ENCODE results near the gene SHC2. TPM values are rescaled to one million over a fixed set of nuclear protein-coding genes. Genes with fewer than 3 reads are reported as not detected.

SHC2 gene
- total and polyA plus RNA-seq, 7 donors, result 2.2 to 9.7 (median 4.5) TPM

DNA sequence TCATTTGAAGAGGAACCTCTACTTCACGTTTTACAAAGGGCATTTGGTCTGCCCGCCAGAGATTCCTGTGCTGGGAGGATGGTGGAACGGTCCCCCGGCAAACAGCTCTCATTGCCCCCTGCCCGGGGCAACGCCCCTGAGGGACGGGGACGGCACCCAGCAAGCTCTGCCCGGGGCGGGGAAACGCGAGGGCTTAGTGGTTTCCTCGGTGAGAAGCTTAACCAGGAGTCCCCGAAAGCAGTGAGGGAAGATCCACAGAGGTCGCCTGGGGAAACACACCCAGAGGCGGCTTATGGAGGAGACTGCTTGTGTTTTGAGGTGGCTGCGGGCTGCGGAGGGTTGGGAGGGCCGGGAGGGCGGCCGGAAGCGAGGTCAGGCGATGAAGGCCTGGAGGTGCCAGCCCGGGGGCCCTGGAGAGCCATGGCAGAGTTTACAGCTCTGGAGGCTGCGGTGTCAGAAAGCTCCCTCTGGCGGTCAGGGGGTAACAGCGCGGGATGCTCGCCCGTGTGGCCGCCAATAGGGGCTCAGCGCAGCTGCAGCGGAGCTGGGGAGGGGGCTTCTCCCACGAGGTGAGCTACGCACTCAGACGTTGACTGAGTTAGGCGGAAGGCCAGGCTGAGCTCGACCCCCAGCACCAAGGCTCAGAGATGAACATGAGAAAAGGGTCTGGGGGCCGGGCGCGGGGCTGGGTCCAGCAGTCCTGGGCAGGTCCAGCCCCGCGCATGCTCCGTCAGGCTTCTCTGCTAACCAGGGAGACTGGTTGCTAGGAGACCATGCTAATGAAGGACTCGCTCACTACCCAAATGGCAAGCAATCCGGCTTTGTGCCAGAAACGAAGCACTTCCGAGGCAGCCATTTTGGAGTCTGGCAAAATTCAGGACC, 45.8 kb upstream of the SHC2 start:
- 4 to 5% (median 5%) methylated on average over 47 to 48 of the region's 48 CpGs for WGBS, 3 donors
- Histone ChIP-seq H3K4me3 (peak overlapping the region; percentile 100), H3K27ac (peak overlapping the region; percentile 97), H3K9me3 (no peaks in the 10 kb centered on the region), H3K27me3 (ENCODE audit: insufficient read depth in 3 of 3, low read length in 2 of 3) (no peaks in the 10 kb centered on the region), H3K36me3 (ENCODE audit: insufficient read depth in 1 of 2, low read depth in 1 of 2) (peaks cover 0 to 7% of the 10 kb centered on the region in 2 donors), H3K4me1 (peaks cover 14% of the 10 kb centered on the region)
- DNase-seq (peak; percentile 97 to 98), ATAC-seq (peak; percentile 89 to 92 (median 91))
- intact Hi-C loops (cut with DNase I), result no loop called here
- TF ChIP-seq, protein P1, sequence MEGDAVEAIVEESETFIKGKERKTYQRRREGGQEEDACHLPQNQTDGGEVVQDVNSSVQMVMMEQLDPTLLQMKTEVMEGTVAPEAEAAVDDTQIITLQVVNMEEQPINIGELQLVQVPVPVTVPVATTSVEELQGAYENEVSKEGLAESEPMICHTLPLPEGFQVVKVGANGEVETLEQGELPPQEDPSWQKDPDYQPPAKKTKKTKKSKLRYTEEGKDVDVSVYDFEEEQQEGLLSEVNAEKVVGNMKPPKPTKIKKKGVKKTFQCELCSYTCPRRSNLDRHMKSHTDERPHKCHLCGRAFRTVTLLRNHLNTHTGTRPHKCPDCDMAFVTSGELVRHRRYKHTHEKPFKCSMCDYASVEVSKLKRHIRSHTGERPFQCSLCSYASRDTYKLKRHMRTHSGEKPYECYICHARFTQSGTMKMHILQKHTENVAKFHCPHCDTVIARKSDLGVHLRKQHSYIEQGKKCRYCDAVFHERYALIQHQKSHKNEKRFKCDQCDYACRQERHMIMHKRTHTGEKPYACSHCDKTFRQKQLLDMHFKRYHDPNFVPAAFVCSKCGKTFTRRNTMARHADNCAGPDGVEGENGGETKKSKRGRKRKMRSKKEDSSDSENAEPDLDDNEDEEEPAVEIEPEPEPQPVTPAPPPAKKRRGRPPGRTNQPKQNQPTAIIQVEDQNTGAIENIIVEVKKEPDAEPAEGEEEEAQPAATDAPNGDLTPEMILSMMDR (IDR thresholded peaks at IDR 0.05), result peak; percentile 84

DNA sequence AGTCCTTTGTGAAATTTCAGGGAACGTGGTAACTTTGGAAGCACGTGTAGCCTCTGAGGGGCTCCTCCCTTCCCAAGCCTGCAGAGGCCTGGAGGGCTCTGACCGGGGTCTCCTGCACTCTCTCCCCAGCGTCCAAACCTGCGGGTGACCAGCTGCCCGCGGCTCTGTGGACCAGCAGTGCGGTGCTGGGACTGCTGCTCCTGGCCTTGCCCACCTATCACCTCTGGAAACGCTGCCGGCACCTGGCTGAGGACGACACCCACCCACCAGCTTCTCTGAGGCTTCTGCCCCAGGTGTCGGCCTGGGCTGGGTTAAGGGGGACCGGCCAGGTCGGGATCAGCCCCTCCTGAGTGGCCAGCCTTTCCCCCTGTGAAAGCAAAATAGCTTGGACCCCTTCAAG, 43.8 kb upstream of the SHC2 start:
- no peak overlapping the region for H3K4me3 ChIP-seq
- no peak overlapping the region for H3K27ac ChIP-seq
- H3K9me3 ChIP-seq, result no peaks in the 10 kb centered on the region
- WGBS, 3 donors, result 84 to 88% (median 86%) methylated on average over 14 of the region's 14 CpGs
- peaks cover 14% of the 10 kb centered on the region for H3K4me1 ChIP-seq
- ATAC-seq (no peak), DNase-seq (peak in 1 of 2 donors; percentile 10)
- H3K27me3 ChIP-seq (ENCODE audit: insufficient read depth in 3 of 3, low read length in 2 of 3), result peaks cover 0 to 2% (median 0%) of the 10 kb centered on the region in 3 donors
- peaks cover 0 to 5% of the 10 kb centered on the region in 2 donors for H3K36me3 ChIP-seq (ENCODE audit: insufficient read depth in 1 of 2, low read depth in 1 of 2)
- intact Hi-C loops (cut with DNase I), result no loop called here
- TF ChIP-seq, protein P1 (IDR thresholded peaks at IDR 0.05), result no peak

DNA sequence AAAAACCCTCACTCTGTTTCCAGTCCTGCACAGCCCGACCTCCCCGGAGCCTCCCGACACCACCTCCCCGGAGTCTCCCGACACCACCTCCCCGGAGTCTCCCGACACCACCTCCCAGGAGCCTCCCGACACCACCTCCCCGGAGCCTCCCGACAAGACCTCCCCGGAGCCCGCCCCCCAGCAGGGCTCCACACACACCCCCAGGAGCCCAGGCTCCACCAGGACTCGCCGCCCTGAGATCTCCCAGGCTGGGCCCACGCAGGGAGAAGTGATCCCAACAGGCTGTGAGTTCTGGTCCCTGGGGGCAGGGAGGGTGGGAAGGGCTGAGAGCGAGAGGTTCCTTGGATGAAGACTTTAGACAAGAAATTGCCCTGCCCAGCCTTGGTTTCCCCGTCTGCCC, 40.8 kb upstream of the SHC2 start:
- intact Hi-C loops (cut with DNase I), result no loop called here
- H3K36me3 ChIP-seq (ENCODE audit: insufficient read depth in 1 of 2, low read depth in 1 of 2), result no peaks in the 10 kb centered on the region
- TF ChIP-seq, protein P1 (IDR thresholded peaks at IDR 0.05), result no peak
- no peak for ATAC-seq
- H3K9me3 ChIP-seq, result no peaks in the 10 kb centered on the region
- DNase-seq, result peak; percentile 4 to 23
- peaks cover 0 to 18% (median 14%) of the 10 kb centered on the region in 3 donors for H3K27me3 ChIP-seq (ENCODE audit: insufficient read depth in 3 of 3, low read length in 2 of 3)
- no peak overlapping the region for H3K27ac ChIP-seq
- H3K4me1 ChIP-seq, result peaks cover 4% of the 10 kb centered on the region
- 78 to 81% (median 80%) methylated on average over 17 of the region's 17 CpGs for WGBS, 3 donors
- H3K4me3 ChIP-seq, result no peak overlapping the region

DNA sequence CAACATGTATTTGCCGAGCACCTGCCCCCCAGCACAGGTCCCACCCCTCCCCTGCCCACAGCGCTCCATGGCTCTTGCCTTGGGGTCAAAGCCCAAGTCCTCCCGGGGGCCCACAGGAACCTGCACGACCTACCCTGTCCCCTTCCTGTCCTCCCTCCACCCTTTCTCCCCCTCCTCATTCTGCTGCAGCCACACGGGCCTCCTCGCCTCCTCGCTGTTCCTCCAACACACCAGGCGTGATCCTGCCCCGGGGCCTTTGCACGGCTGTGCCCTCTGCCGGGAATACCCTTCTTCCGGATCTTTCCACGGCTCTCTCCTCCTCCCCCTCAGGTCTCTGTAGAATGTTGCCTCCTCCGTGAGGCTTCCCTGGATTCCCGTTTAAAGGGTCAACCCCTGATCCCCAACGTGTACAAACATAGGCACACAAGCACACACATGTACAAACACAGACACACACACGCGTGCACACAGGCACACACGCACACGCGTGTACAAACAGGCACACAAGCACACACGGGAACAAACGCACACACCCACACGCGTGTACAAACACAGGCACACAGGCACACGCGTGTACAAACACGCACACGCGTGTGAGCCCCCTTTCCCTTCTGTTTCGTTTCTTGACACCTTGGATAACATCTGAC, 38.3 kb upstream of the SHC2 start:
- TF ChIP-seq, protein P1 (IDR thresholded peaks at IDR 0.05), result no peak
- intact Hi-C loops (cut with DNase I), result no loop called here
- ATAC-seq, result no peak
- peak in 1 of 2 donors; percentile 5 for DNase-seq
- H3K36me3 ChIP-seq (ENCODE audit: insufficient read depth in 1 of 2, low read depth in 1 of 2), result no peaks in the 10 kb centered on the region
- WGBS, 3 donors, result 68 to 75% (median 74%) methylated on average over 31 of the region's 31 CpGs
- no peak overlapping the region for H3K4me3 ChIP-seq
- H3K9me3 ChIP-seq, result no peaks in the 10 kb centered on the region
- no peak overlapping the region for H3K27ac ChIP-seq
- peaks cover 0 to 34% (median 22%) of the 10 kb centered on the region in 3 donors for H3K27me3 ChIP-seq (ENCODE audit: insufficient read depth in 3 of 3, low read length in 2 of 3)
- no peaks in the 10 kb centered on the region for H3K4me1 ChIP-seq

Measured in psoas muscle (tissue), 8 donors.